ENCODE measurements around the gene TMEM220. TPM values are rescaled to one million over a fixed set of nuclear protein-coding genes. Genes with fewer than 3 reads are reported as not detected.

Gene TMEM220
- polyA plus RNA-seq, 1 of the 3 experiments (the other 2 are of a cell fraction) = 2.7 TPM

- peaks cover 0 to 10% of the 10 kb centered on the region in 2 experiments; a peak in 1 of 4 replicates for H3K4me1 ChIP-seq (ENCODE audit: control insufficient read depth in 1 of 2, insufficient read depth in 2 of 2, low read depth in 1 of 2, low read length in 1 of 2)
- H3K27ac ChIP-seq (ENCODE audit: low read depth in 2 of 2, low read length in 1 of 2) = peak overlapping the region in 1 of 2 experiments; percentile 34; a peak in 1 of 4 replicates
- no peaks in the 10 kb centered on the region for H3K36me3 ChIP-seq (replicated peaks in 1 of 2; ENCODE audit: control insufficient read depth in 1 of 2, insufficient read depth in 2 of 2, low read length in 1 of 2)
- no peak overlapping the region for H2AFZ ChIP-seq (ENCODE audit: low read depth)
- no peaks in the 10 kb centered on the region for H3F3A ChIP-seq (replicated peaks; ENCODE audit: insufficient read depth)
- H3K4me2 ChIP-seq = no peak overlapping the region
- no peak for DNase-seq
- H3K9ac ChIP-seq = no peak overlapping the region
- H3K9me2 ChIP-seq = no peaks in the 10 kb centered on the region
- H3K27me3 ChIP-seq (ENCODE audit: insufficient read depth) = no peaks in the 10 kb centered on the region
- H3K79me2 ChIP-seq (ENCODE audit: insufficient read depth) = no peaks in the 10 kb centered on the region
- H3K4me3 ChIP-seq (ENCODE audit: low read depth in 2 of 2, low read length in 1 of 2) = peak overlapping the region in 1 of 2 experiments; percentile 50; a peak in 1 of 4 replicates
- TF ChIP-seq ELF1 (IDR thresholded peaks at IDR 0.05) (no peak), CTCF (IDR thresholded peaks at IDR 0.05) (peak; percentile 58), NRF1 (IDR thresholded peaks at IDR 0.05; ENCODE audit: low read depth, low read length) (no peak), TAF1 (IDR thresholded peaks at IDR 0.05; ENCODE audit: borderline replicate concordance, low read depth, low read length) (no peak)
- no peaks in the 10 kb centered on the region for H4K20me1 ChIP-seq (ENCODE audit: insufficient read depth)
- ChIA-PET POLR2A (no interaction called here), CTCF (interaction anchor here (1.0 to 3.0 kb wide), 9 partner anchors 11 to 91 kb away, joined by 3 to 17 read pairs (median 5); no protein-coding TSS in a partner anchor)
- no peaks in the 10 kb centered on the region for H3K9me3 ChIP-seq
- 25% methylated on average over 9 of the region's 9 CpGs for WGBS (ENCODE audit: low lambda C conversion rate)
These were observed 42.9 kb upstream of the TMEM220 start for GRCh38 chr17:10772425-10773380.

DNA sequence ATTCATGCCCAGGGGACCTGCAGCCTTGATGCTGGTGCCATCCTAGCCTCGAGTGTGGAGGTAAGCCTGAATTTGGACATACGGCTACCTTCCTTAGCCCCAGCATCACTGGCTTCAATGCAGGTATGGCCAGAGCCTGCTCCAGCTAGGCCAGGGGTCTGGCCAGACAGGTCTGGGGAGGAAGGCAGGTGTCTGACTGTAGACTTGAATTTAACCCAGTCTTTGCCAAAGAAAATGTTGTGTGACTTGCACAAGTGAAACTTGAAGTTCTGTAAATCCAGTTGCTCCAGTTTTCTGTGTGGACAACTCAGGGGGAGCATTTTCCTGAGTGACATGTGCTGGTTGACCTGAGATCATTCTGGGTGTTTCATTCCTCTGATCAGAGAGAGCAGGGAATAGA lies 41.3 kb upstream of the TMEM220 start:
- Histone ChIP-seq H3K79me2 (ENCODE audit: insufficient read depth) (no peaks in the 10 kb centered on the region), H2AFZ (ENCODE audit: low read depth) (no peak overlapping the region), H3K4me2 (no peak overlapping the region), H3K9me3 (no peaks in the 10 kb centered on the region), H3K27me3 (ENCODE audit: insufficient read depth) (no peaks in the 10 kb centered on the region), H3K27ac (ENCODE audit: low read depth in 2 of 2, low read length in 1 of 2) (peak overlapping the region in 1 of 2 experiments; percentile 44; a peak in 1 of 4 replicates), H3K4me3 (ENCODE audit: low read depth in 2 of 2, low read length in 1 of 2) (no peak overlapping the region), H3F3A (replicated peaks; ENCODE audit: insufficient read depth) (no peaks in the 10 kb centered on the region), H3K9ac (no peak overlapping the region), H4K20me1 (ENCODE audit: insufficient read depth) (no peaks in the 10 kb centered on the region), H3K9me2 (no peaks in the 10 kb centered on the region), H3K36me3 (replicated peaks in 1 of 2; ENCODE audit: control insufficient read depth in 1 of 2, insufficient read depth in 2 of 2, low read length in 1 of 2) (no peaks in the 10 kb centered on the region), H3K4me1 (ENCODE audit: control insufficient read depth in 1 of 2, insufficient read depth in 2 of 2, low read depth in 1 of 2, low read length in 1 of 2) (peaks cover 0 to 10% of the 10 kb centered on the region in 2 experiments; a peak in 1 of 4 replicates)
- CTCF ChIA-PET = interaction anchor here (3.0 kb wide), 1 partner anchor 34 kb away, joined by 17 read pairs; no protein-coding TSS in a partner anchor
- 44% methylated on average over 2 of the region's 2 CpGs for WGBS (ENCODE audit: low lambda C conversion rate)
- DNase-seq = no peak
- POLR2A ChIA-PET = no interaction called here
- TF ChIP-seq EP300 (IDR thresholded peaks at IDR 0.05; ENCODE audit: borderline replicate concordance in 1 of 2, low read depth in 1 of 2, low read length in 1 of 2) (no peak), JUND (IDR thresholded peaks at IDR 0.05) (no peak)

GRCh38 chr17:10769840-10770239 lies 40.0 kb upstream of the TMEM220 start:
- Histone ChIP-seq H3K9me2 (no peaks in the 10 kb centered on the region), H3K9ac (no peak overlapping the region), H4K20me1 (ENCODE audit: insufficient read depth) (no peaks in the 10 kb centered on the region), H2AFZ (ENCODE audit: low read depth) (no peak overlapping the region), H3K4me2 (no peak overlapping the region), H3K27me3 (ENCODE audit: insufficient read depth) (no peaks in the 10 kb centered on the region), H3K4me3 (ENCODE audit: low read depth in 2 of 2, low read length in 1 of 2) (no peak overlapping the region), H3K27ac (ENCODE audit: low read depth in 2 of 2, low read length in 1 of 2) (no peak overlapping the region), H3K9me3 (no peaks in the 10 kb centered on the region), H3K4me1 (ENCODE audit: control insufficient read depth in 1 of 2, insufficient read depth in 2 of 2, low read depth in 1 of 2, low read length in 1 of 2) (peaks cover 0 to 10% of the 10 kb centered on the region in 2 experiments; a peak in 1 of 4 replicates), H3K36me3 (replicated peaks in 1 of 2; ENCODE audit: control insufficient read depth in 1 of 2, insufficient read depth in 2 of 2, low read length in 1 of 2) (no peaks in the 10 kb centered on the region), H3K79me2 (ENCODE audit: insufficient read depth) (no peaks in the 10 kb centered on the region), H3F3A (replicated peaks; ENCODE audit: insufficient read depth) (no peaks in the 10 kb centered on the region)
- CTCF ChIA-PET = interaction anchor here (1.1 kb wide), 1 partner anchor 33 kb away, joined by 4 read pairs; no protein-coding TSS in a partner anchor
- no peak for DNase-seq
- POLR2A ChIA-PET = no interaction called here
- 59% methylated on average over 6 of the region's 6 CpGs for WGBS (ENCODE audit: low lambda C conversion rate)
- TF ChIP-seq, protein P1, sequence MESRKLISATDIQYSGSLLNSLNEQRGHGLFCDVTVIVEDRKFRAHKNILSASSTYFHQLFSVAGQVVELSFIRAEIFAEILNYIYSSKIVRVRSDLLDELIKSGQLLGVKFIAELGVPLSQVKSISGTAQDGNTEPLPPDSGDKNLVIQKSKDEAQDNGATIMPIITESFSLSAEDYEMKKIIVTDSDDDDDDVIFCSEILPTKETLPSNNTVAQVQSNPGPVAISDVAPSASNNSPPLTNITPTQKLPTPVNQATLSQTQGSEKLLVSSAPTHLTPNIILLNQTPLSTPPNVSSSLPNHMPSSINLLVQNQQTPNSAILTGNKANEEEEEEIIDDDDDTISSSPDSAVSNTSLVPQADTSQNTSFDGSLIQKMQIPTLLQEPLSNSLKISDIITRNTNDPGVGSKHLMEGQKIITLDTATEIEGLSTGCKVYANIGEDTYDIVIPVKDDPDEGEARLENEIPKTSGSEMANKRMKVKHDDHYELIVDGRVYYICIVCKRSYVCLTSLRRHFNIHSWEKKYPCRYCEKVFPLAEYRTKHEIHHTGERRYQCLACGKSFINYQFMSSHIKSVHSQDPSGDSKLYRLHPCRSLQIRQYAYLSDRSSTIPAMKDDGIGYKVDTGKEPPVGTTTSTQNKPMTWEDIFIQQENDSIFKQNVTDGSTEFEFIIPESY (IDR thresholded peaks at IDR 0.05; ENCODE audit: borderline replicate concordance, low read depth) = no peak
- TF ChIP-seq SMC3 (IDR thresholded peaks at IDR 0.05; ENCODE audit: low read depth, low read length) (no peak), TEAD4 (IDR thresholded peaks at IDR 0.05; ENCODE audit: borderline replicate concordance, insufficient read depth) (no peak), CHD2 (IDR thresholded peaks at IDR 0.05; ENCODE audit: low read length, partially characterized antibody) (no peak), NRF1 (IDR thresholded peaks at IDR 0.05; ENCODE audit: low read depth, low read length) (no peak), RAD21 (IDR thresholded peaks at IDR 0.05; ENCODE audit: low read length) (no peak), SIN3A (IDR thresholded peaks at IDR 0.05; ENCODE audit: borderline replicate concordance, low read depth, low read length) (no peak)

Measured in SK-N-SH (cell line).